K562 (cell line): ENCODE data around the gene DDIT3. TPM values are rescaled to one million over a fixed set of nuclear protein-coding genes. Genes with fewer than 3 reads are reported as not detected.

Source experiments
- ATAC-seq: fragments of 200-7000 bp; cut with Tn5 transposase; 3 replicates; pipeline ENCODE4 v1.9.1; 2020; ENCODE audit warnings: moderate library complexity
- BruUV-seq: library from RNA; stranded (reverse); fragments of 400-500 nt; replicated peaks from 2 replicates; lab custom pipeline; 2021; lab: Mats Ljungman, UMichigan
- CTCF ChIA-PET: fragments of 300-600 bp; formaldehyde crosslinking; extraction: SDS; loops from one replicate; lab custom pipeline; 2021; ENCODE audit warnings: low intra/inter-chr PET ratio; lab: Yijun Ruan, JAX
- POLR2A ChIA-PET: fragments of 300-600, 350-650 bp; sonication (Branson Sonifier 250); formaldehyde crosslinking; extraction: SDS; loops from one replicate; lab custom pipeline; 2021; ENCODE audit warnings: antibody characterized with exemption, inconsistent platforms; lab: Yijun Ruan, JAX
- DNase-seq, 4 experiments: peaks; one replicate each; pipeline versions ENCODE4 v3.0.0 to v3.0.0-alpha.2; 2011 to 2018; ENCODE audit warnings: low spot score in 3 of 4, mixed read lengths in 3 of 4; ENCODE audit errors: extremely low read depth in 1 of 4
- FAIRE-seq: peaks from 2 replicates; lab custom pipeline; 2011; peaks lifted over from hg19 to GRCh38; lab: Jason Lieb, UNC
- H2AFZ ChIP-seq: 2 replicates; pipeline ENCODE4 v1.6.0; 2011; ENCODE audit warnings: low read depth, low read length, control low read depth, inconsistent platforms
- H3K27ac ChIP-seq: fragments of 200-600 bp; 3 replicates; pipeline ENCODE4 v1.8.0; 2011; ENCODE audit warnings: low read depth, mild to moderate bottlenecking, control low read depth, inconsistent platforms, low read length, moderate library complexity, mixed read lengths; ENCODE audit errors: extremely low read depth
- H3K27me3 ChIP-seq, 2 experiments: fragments of 300-600 bp in 1 of 2; 2 replicates in 1 of 2; 3 replicates in 1 of 2; pipeline versions ENCODE4 v1.6.0 to v1.8.0; 2011; ENCODE audit warnings: inconsistent platforms in 2 of 2, low read length in 2 of 2, mild to moderate bottlenecking in 1 of 2, mixed read lengths in 1 of 2, moderate library complexity in 1 of 2; ENCODE audit not compliant: control insufficient read depth in 2 of 2, insufficient read depth in 2 of 2
- H3K36me3 ChIP-seq: fragments of 300-600 bp; 3 replicates; pipeline ENCODE4 v1.8.0; 2011; ENCODE audit warnings: mild to moderate bottlenecking, low read length, inconsistent platforms; ENCODE audit not compliant: control insufficient read depth, insufficient read depth
- H3K4me1 ChIP-seq, 2 experiments: fragments of 200-600 bp in 1 of 2; replicated peaks in 1 of 2; 2 replicates in 1 of 2; 3 replicates in 1 of 2; pipeline versions ENCODE4 v1.5.1 to v1.8.0; 2011; ENCODE audit warnings: inconsistent platforms in 2 of 2, low read length in 2 of 2, mild to moderate bottlenecking in 1 of 2, mixed read lengths in 1 of 2, moderate library complexity in 1 of 2; ENCODE audit not compliant: control insufficient read depth in 2 of 2, insufficient read depth in 2 of 2
- H3K4me2 ChIP-seq: 2 replicates; pipeline ENCODE4 v1.6.1; 2011; ENCODE audit warnings: low read length, control low read depth, inconsistent platforms, mixed read lengths; ENCODE audit not compliant: insufficient read depth
- H3K4me3 ChIP-seq: fragments of 200-600 bp; sonication (generic), shearing (Covaris generic); 2 replicates; pipeline ENCODE4 v1.5.1; 2016; ENCODE audit warnings: control low read depth, inconsistent platforms
- H3K79me2 ChIP-seq: fragments of 200-600 bp; 3 replicates; pipeline ENCODE4 v1.8.0; 2011; ENCODE audit warnings: low read length, inconsistent platforms; ENCODE audit not compliant: control insufficient read depth, insufficient read depth
- H3K9ac ChIP-seq, 2 experiments: 2 replicates each; pipeline versions ENCODE4 v1.6.0 to v1.6.1; 2011; ENCODE audit warnings: low read depth in 2 of 2, low read length in 2 of 2, control low read depth in 1 of 2, inconsistent platforms in 1 of 2, mild to moderate bottlenecking in 1 of 2, mixed read lengths in 1 of 2; ENCODE audit not compliant: insufficient read depth in 1 of 2
- H3K9me1 ChIP-seq: one replicate; pipeline ENCODE4 v1.6.0; 2011; ENCODE audit warnings: inconsistent platforms, mild to moderate bottlenecking, low read length, moderate library complexity; ENCODE audit not compliant: control insufficient read depth, insufficient read depth
- H3K9me3 ChIP-seq: replicated peaks from 2 replicates; pipeline ENCODE4 v1.5.1; 2011; ENCODE audit warnings: low read depth, low read length, inconsistent platforms; ENCODE audit not compliant: control insufficient read depth, insufficient read depth
- H4K20me1 ChIP-seq: replicated peaks from 2 replicates; pipeline ENCODE4 v1.6.1; 2011; ENCODE audit warnings: low read length, inconsistent platforms, mixed read lengths; ENCODE audit not compliant: control insufficient read depth, insufficient read depth
- CBX3 ChIP-seq, 2 experiments: IDR thresholded peaks; 1 replicate in 1 of 2; 2 replicates in 1 of 2; pipeline ENCODE4 v1.6.1; 2012; ENCODE audit warnings: inconsistent platforms in 2 of 2, low read length in 2 of 2, borderline replicate concordance in 1 of 2, control low read depth in 1 of 2
- JUN ChIP-seq, 2 experiments: sonication (generic) in 1 of 2; formaldehyde crosslinking in 1 of 2; IDR thresholded peaks; 2 replicates each; pipeline versions ENCODE4 v1.6.1 to v1.8.0; 2012 to 2022; ENCODE audit warnings: borderline replicate concordance in 2 of 2, mild to moderate bottlenecking in 2 of 2, improper control_type of control experiment in 1 of 2, low read depth in 1 of 2, low read length in 1 of 2, missing genetic modification reagents in 1 of 2
- KDM1A ChIP-seq, 2 experiments: fragments of 450-650 bp; IDR thresholded peaks; 2 replicates each; pipeline ENCODE4 v1.6.1; 2016; ENCODE audit warnings: mild to moderate bottlenecking in 2 of 2
- LARP7 ChIP-seq: fragments of 450-650 bp; IDR thresholded peaks from 2 replicates; pipeline ENCODE4 v1.6.1; 2016
- MECOM ChIP-seq: fragments of 250-450 bp; sonication (Bioruptor Pico); IDR thresholded peaks from 2 replicates; pipeline ENCODE4 v1.8.0; 2022; ENCODE audit warnings: inconsistent platforms
- OTX1 ChIP-seq: fragments of 450-650 bp; formaldehyde crosslinking; IDR thresholded peaks from 2 replicates; pipeline ENCODE4 v1.4.0; 2022; ENCODE audit warnings: mild to moderate bottlenecking
- PCBP2 ChIP-seq: fragments of 200-400 bp; formaldehyde crosslinking; IDR thresholded peaks from 2 replicates; pipeline ENCODE4 v1.6.1; 2018; ENCODE audit warnings: low read length, low read depth, mild to moderate bottlenecking, moderate library complexity; ENCODE audit not compliant: poor library complexity, severe bottlenecking
- POLR3A ChIP-seq: IDR thresholded peaks from 2 replicates; pipeline ENCODE4 v1.6.1; 2011; ENCODE audit warnings: borderline replicate concordance, mild to moderate bottlenecking, moderate library complexity; ENCODE audit not compliant: insufficient read length, insufficient read depth; ENCODE audit errors: extremely low read depth
- SMARCB1 ChIP-seq: IDR thresholded peaks from 2 replicates; pipeline ENCODE4 v1.6.1; 2011; ENCODE audit warnings: improper control_type of control experiment, low read depth; ENCODE audit not compliant: insufficient read length
- TAF1 ChIP-seq: IDR thresholded peaks from 2 replicates; pipeline ENCODE4 v1.6.1; 2011; ENCODE audit warnings: mild to moderate bottlenecking, low read length, moderate library complexity; ENCODE audit not compliant: insufficient read depth, control insufficient read depth, severe bottlenecking; ENCODE audit errors: extremely low read depth
- TEAD1 ChIP-seq, 2 experiments: fragments of 450-650 bp in 1 of 2; sonication (generic) in 1 of 2; formaldehyde crosslinking; IDR thresholded peaks; 2 replicates each; pipeline versions ENCODE4 v1.4.0 to v1.8.0; 2020 to 2022; ENCODE audit warnings: mild to moderate bottlenecking in 2 of 2, missing genetic modification reagents in 1 of 2
- WHSC1 ChIP-seq: IDR thresholded peaks from one replicate; pipeline ENCODE4 v1.6.1; 2012; ENCODE audit warnings: low read length, control low read depth, inconsistent platforms
- ZBTB34 ChIP-seq: fragments of 250-450 bp; sonication (Bioruptor Pico); IDR thresholded peaks from 2 replicates; pipeline ENCODE4 v1.8.0; 2021; ENCODE audit warnings: mild to moderate bottlenecking, moderate library complexity
- ZC3H8 ChIP-seq: fragments of 450-650 bp; IDR thresholded peaks from 2 replicates; pipeline ENCODE4 v1.6.1; 2017
- WGBS: fragments of 100-300 bp; shearing (Covaris generic); methylation state at CpG from one replicate; pipeline ENCODE4 v1.1.6; 2016; ENCODE audit warnings: low coverage, mixed read lengths; ENCODE audit not compliant: insufficient coverage; ENCODE audit errors: missing lambda C conversion rate; 5-methylcytosine and 5-hydroxymethylcytosine counted together
- in situ Hi-C: fragments of 300-500 bp; cut with MboI; formaldehyde crosslinking; loops from 4 replicates; pipeline ENCODE4 v1.15.0; 2018; ENCODE audit warnings: inconsistent platforms, mixed read lengths
- intact Hi-C: fragments of 100-400 bp; cut with micrococcal nuclease; formaldehyde crosslinking; loops from 2 replicates; pipeline ENCODE4 v1.14.2; 2022
- polyA plus RNA-seq, 8 experiments: library from polyadenylated mRNA; depleted of rRNA in 4 of 8; stranded (reverse) in 5 of 8; unstranded in 3 of 8; fragments of >200 nt; fragmentation: Nextera tagmentation in 2 of 8; fragmentation: Illumina TruSeq in 1 of 8; extraction: Ambion mirVana in 2 of 8; extraction: Trizol in 1 of 8; gene quantifications; 2 replicates each; pipeline versions ENCODE4 v1.2.1 to v1.2.3, GENCODE V29; 2011 to 2014; ENCODE audit warnings: inconsistent platforms in 1 of 8, missing spikeins in 1 of 8
- total RNA-seq, 7 experiments: library from RNA; depleted of rRNA in 6 of 7; stranded (reverse); fragments of >200 nt in 6 of 7; fragmentation: Illumina TruSeq in 2 of 7; extraction: Trizol in 2 of 7; gene quantifications; 2 replicates each; pipeline versions ENCODE4 v1.2.1 to v1.2.3, GENCODE V29; 2011 to 2021; ENCODE audit warnings: low replicate concordance in 1 of 7
- TF ChIP-seq, protein P1 (sequence below): fragments of 450-650 bp; IDR thresholded peaks from 2 replicates; pipeline ENCODE4 v1.6.1; 2018; ENCODE audit not compliant: partially characterized antibody
- TF ChIP-seq, protein P2 (sequence below): fragments of 450-650 bp; formaldehyde crosslinking; IDR thresholded peaks from 2 replicates; pipeline ENCODE4 v1.4.0; 2022; ENCODE audit warnings: missing genetic modification characterization

Gene DDIT3
- total and polyA plus RNA-seq, 9 of the 15 experiments (the other 6 are each of a cell fraction or from before 2014, with no cell fraction given), result 59.1 to 272 (median 89.9) TPM

DNA sequence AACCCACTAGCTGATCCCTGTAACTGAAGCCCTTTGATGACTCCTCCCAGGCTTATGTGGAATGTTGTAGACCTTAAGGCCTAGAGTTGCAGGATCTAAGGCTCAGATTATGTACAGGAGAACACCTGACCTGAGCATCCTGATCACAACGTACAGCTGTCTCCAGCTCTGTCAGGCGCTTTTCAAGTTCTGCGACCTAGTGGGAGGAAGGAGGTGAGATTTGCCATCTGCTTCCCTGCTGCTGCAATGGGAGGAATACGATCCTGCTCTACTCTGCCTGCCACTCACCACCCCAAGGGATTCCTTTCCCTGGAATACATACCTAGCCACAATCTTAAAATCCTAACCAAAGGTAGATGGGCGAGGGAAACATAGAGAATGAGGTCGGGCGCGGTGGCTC lies 12.8 kb upstream of the DDIT3 start:
- ChIA-PET CTCF (no interaction called here), POLR2A (interaction anchor here (0.6 to 12.7 kb wide), 6 partner anchors 5 to 211 kb away, joined by 3 to 225 read pairs (median 18); partner anchors contain the start of genes DDIT3 and MBD6)
- Histone ChIP-seq H3K27me3 (no peaks in the 10 kb centered on the region), H4K20me1 (no peaks in the 10 kb centered on the region), H3K4me1 (peaks cover 5 to 8% of the 10 kb centered on the region in 2 experiments; a peak in 4 of 5 replicates), H3K36me3 (peaks cover 90% of the 10 kb centered on the region), H3K4me3 (no peak overlapping the region), H3K4me2 (no peak overlapping the region), H2AFZ (no peak overlapping the region), H3K27ac (no peak overlapping the region), H3K9ac (no peak overlapping the region), H3K79me2 (peaks cover 3% of the 10 kb centered on the region; the same call in 1 of the 3 replicates), H3K9me3 (no peaks in the 10 kb centered on the region), H3K9me1 (no peaks in the 10 kb centered on the region)
- no peak for DNase-seq
- intact Hi-C loops, result no loop called here
- no peak for FAIRE-seq
- 93% methylated on average over 8 of the region's 8 CpGs for WGBS
- BruUV-seq, result no TSS peak
- in situ Hi-C loops, result no loop called here
- no peak for ATAC-seq
- TF ChIP-seq CBX3 (IDR thresholded peaks at IDR 0.05; ENCODE audit: borderline replicate concordance in 1 of 2, low read length in 2 of 2) (no peak), JUN (IDR thresholded peaks at IDR 0.05; ENCODE audit: borderline replicate concordance, low read depth, low read length) (no peak), JUN (CRISPR knock-in tag; IDR thresholded peaks at IDR 0.05; ENCODE audit: borderline replicate concordance) (no peak), ZBTB34 (CRISPR knock-in tag) (no peak), SMARCB1 (no peak), MECOM (CRISPR knock-in tag) (no peak), TEAD1 (CRISPR knock-in tag; IDR thresholded peaks at IDR 0.05) (no peak), OTX1 (no peak), ZC3H8 (no peak), LARP7 (no peak), WHSC1 (no peak), PCBP2 (no peak), POLR3A (no peak), KDM1A (IDR thresholded peaks at IDR 0.05) (no peak), TAF1 (no peak)
- TF ChIP-seq, protein P1, sequence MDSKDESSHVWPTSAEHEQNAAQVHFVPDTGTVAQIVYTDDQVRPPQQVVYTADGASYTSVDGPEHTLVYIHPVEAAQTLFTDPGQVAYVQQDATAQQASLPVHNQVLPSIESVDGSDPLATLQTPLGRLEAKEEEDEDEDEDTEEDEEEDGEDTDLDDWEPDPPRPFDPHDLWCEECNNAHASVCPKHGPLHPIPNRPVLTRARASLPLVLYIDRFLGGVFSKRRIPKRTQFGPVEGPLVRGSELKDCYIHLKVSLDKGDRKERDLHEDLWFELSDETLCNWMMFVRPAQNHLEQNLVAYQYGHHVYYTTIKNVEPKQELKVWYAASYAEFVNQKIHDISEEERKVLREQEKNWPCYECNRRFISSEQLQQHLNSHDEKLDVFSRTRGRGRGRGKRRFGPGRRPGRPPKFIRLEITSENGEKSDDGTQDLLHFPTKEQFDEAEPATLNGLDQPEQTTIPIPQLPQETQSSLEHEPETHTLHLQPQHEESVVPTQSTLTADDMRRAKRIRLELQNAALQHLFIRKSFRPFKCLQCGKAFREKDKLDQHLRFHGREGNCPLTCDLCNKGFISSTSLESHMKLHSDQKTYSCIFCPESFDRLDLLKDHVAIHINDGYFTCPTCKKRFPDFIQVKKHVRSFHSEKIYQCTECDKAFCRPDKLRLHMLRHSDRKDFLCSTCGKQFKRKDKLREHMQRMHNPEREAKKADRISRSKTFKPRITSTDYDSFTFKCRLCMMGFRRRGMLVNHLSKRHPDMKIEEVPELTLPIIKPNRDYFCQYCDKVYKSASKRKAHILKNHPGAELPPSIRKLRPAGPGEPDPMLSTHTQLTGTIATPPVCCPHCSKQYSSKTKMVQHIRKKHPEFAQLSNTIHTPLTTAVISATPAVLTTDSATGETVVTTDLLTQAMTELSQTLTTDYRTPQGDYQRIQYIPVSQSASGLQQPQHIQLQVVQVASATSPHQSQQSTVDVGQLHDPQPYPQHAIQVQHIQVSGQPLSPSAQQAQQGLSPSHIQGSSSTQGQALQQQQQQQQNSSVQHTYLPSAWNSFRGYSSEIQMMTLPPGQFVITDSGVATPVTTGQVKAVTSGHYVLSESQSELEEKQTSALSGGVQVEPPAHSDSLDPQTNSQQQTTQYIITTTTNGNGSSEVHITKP, result no peak
- TF ChIP-seq, protein P2, sequence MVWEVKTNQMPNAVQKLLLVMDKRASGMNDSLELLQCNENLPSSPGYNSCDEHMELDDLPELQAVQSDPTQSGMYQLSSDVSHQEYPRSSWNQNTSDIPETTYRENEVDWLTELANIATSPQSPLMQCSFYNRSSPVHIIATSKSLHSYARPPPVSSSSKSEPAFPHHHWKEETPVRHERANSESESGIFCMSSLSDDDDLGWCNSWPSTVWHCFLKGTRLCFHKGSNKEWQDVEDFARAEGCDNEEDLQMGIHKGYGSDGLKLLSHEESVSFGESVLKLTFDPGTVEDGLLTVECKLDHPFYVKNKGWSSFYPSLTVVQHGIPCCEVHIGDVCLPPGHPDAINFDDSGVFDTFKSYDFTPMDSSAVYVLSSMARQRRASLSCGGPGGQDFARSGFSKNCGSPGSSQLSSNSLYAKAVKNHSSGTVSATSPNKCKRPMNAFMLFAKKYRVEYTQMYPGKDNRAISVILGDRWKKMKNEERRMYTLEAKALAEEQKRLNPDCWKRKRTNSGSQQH (CRISPR knock-in tag), result no peak
